HFFc6 (cell line): ENCODE measurements around the gene CYB561D2. TPM values are rescaled to one million over a fixed set of nuclear protein-coding genes. Genes with fewer than 3 reads are reported as not detected.

Source experiments
- DNase-seq: peaks from one replicate; pipeline ENCODE4 v3.0.0-alpha.2; 2018
- H3K27ac Mint-ChIP-seq: 2 replicates; pipeline ENCODE4 v1.8.0; 2020; ENCODE audit warnings: mild to moderate bottlenecking, mixed read lengths
- H3K27me3 Mint-ChIP-seq: 2 replicates; pipeline ENCODE4 v1.8.0; 2021; ENCODE audit warnings: mild to moderate bottlenecking, moderate library complexity, mixed read lengths; ENCODE audit not compliant: insufficient read depth
- H3K36me3 Mint-ChIP-seq: 2 replicates; pipeline ENCODE4 v1.8.0; 2021; ENCODE audit warnings: low read depth, mixed read lengths
- H3K4me1 Mint-ChIP-seq: 2 replicates; pipeline ENCODE4 v1.8.0; 2020; ENCODE audit warnings: low read depth, mixed read lengths
- H3K4me3 Mint-ChIP-seq: 2 replicates; pipeline ENCODE4 v1.8.0; 2020; ENCODE audit warnings: mild to moderate bottlenecking, moderate library complexity, mixed read lengths
- H3K9me3 Mint-ChIP-seq: 2 replicates; pipeline ENCODE4 v1.8.0; 2020; ENCODE audit warnings: mild to moderate bottlenecking, mixed read lengths
- CTCF ChIP-seq: fragments of 200-600 bp; sonication (generic); IDR thresholded peaks from 2 replicates; pipeline ENCODE4 v1.5.0; 2021; ENCODE audit warnings: antibody characterized with exemption, mild to moderate bottlenecking
- total RNA-seq, 6 experiments: library from RNA; stranded (reverse); fragmentation: NEBNext Ultra II Directional; extraction: Animal tissue kit (Norgen Biotek cat#: 25700); gene quantifications; 2 replicates in 1 of 6; 3 replicates in 5 of 6; pipeline ENCODE4 v1.2.3, GENCODE V29; 2021

CYB561D2 gene
- total RNA-seq, 6 experiments from 2014 or later, result 20.5 to 25.2 (median 24.0) TPM

GRCh38 chr3:50324351-50325112, 26.1 kb upstream of the CYB561D2 start:
- Mint-ChIP-seq H3K27ac (peak overlapping the region; percentile 44; the same call in 1 of the 2 replicates), H3K4me3 (no peak overlapping the region), H3K9me3 (no peaks in the 10 kb centered on the region), H3K36me3 (peaks cover 7% of the 10 kb centered on the region; the same call in 1 of the 2 replicates), H3K4me1 (peaks cover 23% of the 10 kb centered on the region), H3K27me3 (peaks cover 4% of the 10 kb centered on the region)
- TF ChIP-seq CTCF, result peak; percentile 94
- DNase-seq, result peak; percentile 46

- H3K4me3 Mint-ChIP-seq, result no peak overlapping the region
- H3K36me3 Mint-ChIP-seq, result peaks cover 7% of the 10 kb centered on the region; the same call in 1 of the 2 replicates
- no peak for TF ChIP-seq CTCF
- H3K4me1 Mint-ChIP-seq, result peaks cover 19% of the 10 kb centered on the region
- no peaks in the 10 kb centered on the region for H3K9me3 Mint-ChIP-seq
- H3K27ac Mint-ChIP-seq, result no peak overlapping the region
- peaks cover 4% of the 10 kb centered on the region for H3K27me3 Mint-ChIP-seq
- no peak for DNase-seq
Measured at GRCh38 chr3:50325113-50325480, 25.6 kb upstream of the CYB561D2 start.

- Mint-ChIP-seq H3K4me3 (no peak overlapping the region), H3K27me3 (peaks cover 4% of the 10 kb centered on the region), H3K4me1 (peaks cover 14% of the 10 kb centered on the region), H3K36me3 (peaks cover 7% of the 10 kb centered on the region; the same call in 1 of the 2 replicates), H3K9me3 (no peaks in the 10 kb centered on the region), H3K27ac (no peak overlapping the region)
- no peak for TF ChIP-seq CTCF
- DNase-seq, result no peak
Measured at GRCh38 chr3:50325497-50326181, 25.0 kb upstream of the CYB561D2 start.

GRCh38 chr3:50326182-50326541, 24.5 kb upstream of the CYB561D2 start:
- no peak for TF ChIP-seq CTCF
- H3K27me3 Mint-ChIP-seq, result peaks cover 4% of the 10 kb centered on the region
- H3K4me3 Mint-ChIP-seq, result no peak overlapping the region; the same call in 1 of the 2 replicates
- DNase-seq, result no peak
- no peak overlapping the region for H3K27ac Mint-ChIP-seq
- H3K9me3 Mint-ChIP-seq, result no peaks in the 10 kb centered on the region
- peaks cover 14% of the 10 kb centered on the region for H3K4me1 Mint-ChIP-seq
- H3K36me3 Mint-ChIP-seq, result peaks cover 7% of the 10 kb centered on the region; the same call in 1 of the 2 replicates

- peak overlapping the region; percentile 53 for H3K27ac Mint-ChIP-seq
- H3K9me3 Mint-ChIP-seq, result no peaks in the 10 kb centered on the region
- H3K4me1 Mint-ChIP-seq, result peaks cover 14% of the 10 kb centered on the region
- no peak for DNase-seq
- H3K4me3 Mint-ChIP-seq, result peak overlapping the region; percentile 94
- TF ChIP-seq CTCF, result no peak
- peaks cover 7% of the 10 kb centered on the region; the same call in 1 of the 2 replicates for H3K36me3 Mint-ChIP-seq
- H3K27me3 Mint-ChIP-seq, result peaks cover 2% of the 10 kb centered on the region
Measured at GRCh38 chr3:50327129-50327528, 23.5 kb upstream of the CYB561D2 start.
